Measurements from ENCODE around the gene INA. TPM values are rescaled to one million over a fixed set of nuclear protein-coding genes. Genes with fewer than 3 reads are reported as not detected.

INA gene
- polyA plus RNA-seq, 3 donors: not detected

GRCh38 chr10:103276251-103276895 is 565 bp upstream of the INA start:
- Histone ChIP-seq H3K4me2 (replicated peaks; ENCODE audit: extremely low read depth, low read length, poor library complexity, severe bottlenecking) (peak overlapping the region; percentile 47), H3K9me3 (replicated peaks in 1 of 2; ENCODE audit: control insufficient read depth in 1 of 2, insufficient read depth in 1 of 2, low read length in 2 of 2) (peaks cover 7 to 25% of the 10 kb centered on the region in 2 donors), H3K79me2 (ENCODE audit: insufficient read depth, low read length) (no peaks in the 10 kb centered on the region), H4K20me1 (ENCODE audit: insufficient read depth, low read length) (no peaks in the 10 kb centered on the region), H3K27me3 (ENCODE audit: control insufficient read depth in 2 of 2, insufficient read depth in 2 of 2, low read length in 2 of 2) (peaks cover 61 to 62% of the 10 kb centered on the region in 2 donors), H3K36me3 (replicated peaks in 1 of 2; ENCODE audit: control insufficient read depth in 1 of 2, insufficient read depth in 2 of 2, low read length in 2 of 2) (no peaks in the 10 kb centered on the region), H3K4me1 (ENCODE audit: control insufficient read depth in 1 of 2, insufficient read depth in 2 of 2, low read length in 2 of 2) (peaks cover 0 to 11% of the 10 kb centered on the region in 2 donors), H3K9ac (ENCODE audit: insufficient read depth, low read length, poor library complexity, severe bottlenecking) (no peak overlapping the region), H3K27ac (ENCODE audit: low read depth in 1 of 2, low read length in 2 of 2) (no peak overlapping the region), H2AFZ (ENCODE audit: insufficient read depth, low read depth, low read length, poor library complexity, severe bottlenecking) (peak overlapping the region; percentile 29), H3K4me3 (replicated peaks in 1 of 3; ENCODE audit: low read depth in 2 of 3, low read length in 3 of 3) (no peak overlapping the region)
- no peak for TF ChIP-seq CTCF (IDR thresholded peaks at IDR 0.05)
- peaks cover 0 to 27% (median 9%) of the 10 kb centered on the region in 7 donors for H3K9me3 Mint-ChIP-seq
- H3K4me1 Mint-ChIP-seq: peaks cover 5% of the 10 kb centered on the region
- intact Hi-C loops (cut with micrococcal nuclease): no loop called here
- peak overlapping the region; percentile 20 to 82 for H3K4me3 Mint-ChIP-seq
- no peak overlapping the region for H3K27ac Mint-ChIP-seq
- H3K27me3 Mint-ChIP-seq (ENCODE audit: low read depth in 3 of 3): peaks cover 63 to 76% (median 63%) of the 10 kb centered on the region in 3 donors
- no peak for DNase-seq
- peaks cover 0 to 4% of the 10 kb centered on the region in 2 donors for H3K36me3 Mint-ChIP-seq
- WGBS (ENCODE audit: insufficient coverage): 14% methylated on average over 10 of the region's 21 CpGs

GRCh38 chr10:103277713-103278536 is 987 bp downstream of the INA start:
- Histone ChIP-seq H3K27ac (ENCODE audit: low read depth in 1 of 2, low read length in 2 of 2) (no peak overlapping the region), H3K4me1 (ENCODE audit: control insufficient read depth in 1 of 2, insufficient read depth in 2 of 2, low read length in 2 of 2) (peaks cover 5 to 19% of the 10 kb centered on the region in 2 donors), H3K9ac (ENCODE audit: insufficient read depth, low read length, poor library complexity, severe bottlenecking) (no peak overlapping the region), H3K27me3 (ENCODE audit: control insufficient read depth in 2 of 2, insufficient read depth in 2 of 2, low read length in 2 of 2) (peaks cover 63 to 71% of the 10 kb centered on the region in 2 donors), H2AFZ (ENCODE audit: insufficient read depth, low read depth, low read length, poor library complexity, severe bottlenecking) (no peak overlapping the region), H3K4me2 (replicated peaks; ENCODE audit: extremely low read depth, low read length, poor library complexity, severe bottlenecking) (peak overlapping the region; percentile 47), H3K36me3 (replicated peaks in 1 of 2; ENCODE audit: control insufficient read depth in 1 of 2, insufficient read depth in 2 of 2, low read length in 2 of 2) (no peaks in the 10 kb centered on the region), H3K79me2 (ENCODE audit: insufficient read depth, low read length) (no peaks in the 10 kb centered on the region), H3K9me3 (replicated peaks in 1 of 2; ENCODE audit: control insufficient read depth in 1 of 2, insufficient read depth in 1 of 2, low read length in 2 of 2) (peaks cover 7 to 25% of the 10 kb centered on the region in 2 donors), H3K4me3 (replicated peaks in 1 of 3; ENCODE audit: low read depth in 2 of 3, low read length in 3 of 3) (no peak overlapping the region), H4K20me1 (ENCODE audit: insufficient read depth, low read length) (no peaks in the 10 kb centered on the region)
- WGBS (ENCODE audit: insufficient coverage): 7% methylated on average over 67 of the region's 76 CpGs
- no peak overlapping the region for H3K27ac Mint-ChIP-seq
- H3K4me3 Mint-ChIP-seq: peak overlapping the region in 1 of 2 donors; percentile 67
- peaks cover 69 to 79% (median 74%) of the 10 kb centered on the region in 3 donors for H3K27me3 Mint-ChIP-seq (ENCODE audit: low read depth in 3 of 3)
- peaks cover 0 to 8% of the 10 kb centered on the region in 2 donors for H3K36me3 Mint-ChIP-seq
- TF ChIP-seq CTCF (IDR thresholded peaks at IDR 0.05): no peak
- intact Hi-C loops (cut with micrococcal nuclease): no loop called here
- H3K9me3 Mint-ChIP-seq: peaks cover 0 to 29% (median 9%) of the 10 kb centered on the region in 7 donors
- H3K4me1 Mint-ChIP-seq: peaks cover 18% of the 10 kb centered on the region
- DNase-seq: no peak
